ENCODE data around the gene ROBO1. TPM values are rescaled to one million over a fixed set of nuclear protein-coding genes. Genes with fewer than 3 reads are reported as not detected.

The ROBO1 gene
- total RNA-seq, 1 donor from 2014 or later, result 27.1 TPM

- intact Hi-C loops (cut with DNase I), result no loop called here
- Histone ChIP-seq H3K4me1 (no peaks in the 10 kb centered on the region), H3K9me3 (no peaks in the 10 kb centered on the region), H3K36me3 (no peaks in the 10 kb centered on the region), H3K27me3 (no peaks in the 10 kb centered on the region), H3K4me3 (no peak overlapping the region), H3K27ac (no peak overlapping the region)
- no peak for DNase-seq
- ATAC-seq, result no peak
- no peak for TF ChIP-seq CTCF (IDR thresholded peaks at IDR 0.05)
Measured at GRCh38 chr3:78969483-78969882, 798.3 kb downstream of the ROBO1 start.

- intact Hi-C loops (cut with DNase I), result no loop called here
- no peaks in the 10 kb centered on the region for H3K36me3 ChIP-seq
- ATAC-seq, result no peak
- no peaks in the 10 kb centered on the region for H3K4me1 ChIP-seq
- H3K27me3 ChIP-seq, result no peaks in the 10 kb centered on the region
- DNase-seq, result no peak
- no peak overlapping the region for H3K27ac ChIP-seq
- TF ChIP-seq CTCF (IDR thresholded peaks at IDR 0.05), result no peak
- no peak overlapping the region for H3K4me3 ChIP-seq
- H3K9me3 ChIP-seq, result no peaks in the 10 kb centered on the region
Measured at GRCh38 chr3:78967061-78967460, 800.7 kb downstream of the ROBO1 start.

GRCh38 chr3:78963771-78964170 lies 804.0 kb downstream of the ROBO1 start:
- H3K4me3 ChIP-seq, result no peak overlapping the region
- no peaks in the 10 kb centered on the region for H3K36me3 ChIP-seq
- TF ChIP-seq CTCF (IDR thresholded peaks at IDR 0.05), result no peak
- ATAC-seq, result no peak
- H3K4me1 ChIP-seq, result no peaks in the 10 kb centered on the region
- no peaks in the 10 kb centered on the region for H3K9me3 ChIP-seq
- intact Hi-C loops (cut with DNase I), result no loop called here
- H3K27ac ChIP-seq, result no peak overlapping the region
- H3K27me3 ChIP-seq, result no peaks in the 10 kb centered on the region
- no peak for DNase-seq

GRCh38 chr3:78957456-78957855 lies 810.3 kb downstream of the ROBO1 start:
- Histone ChIP-seq H3K36me3 (no peaks in the 10 kb centered on the region), H3K9me3 (no peaks in the 10 kb centered on the region), H3K4me3 (no peak overlapping the region), H3K4me1 (no peaks in the 10 kb centered on the region), H3K27me3 (no peaks in the 10 kb centered on the region), H3K27ac (no peak overlapping the region)
- DNase-seq (no peak), ATAC-seq (no peak)
- intact Hi-C loops (cut with DNase I), result no loop called here
- no peak for TF ChIP-seq CTCF (IDR thresholded peaks at IDR 0.05)

- intact Hi-C loops (cut with DNase I), result no loop called here
- no peak for TF ChIP-seq CTCF (IDR thresholded peaks at IDR 0.05)
- no peaks in the 10 kb centered on the region for H3K36me3 ChIP-seq
- ATAC-seq (peak; percentile 12), DNase-seq (no peak)
- H3K27ac ChIP-seq, result no peak overlapping the region
- no peaks in the 10 kb centered on the region for H3K9me3 ChIP-seq
- no peaks in the 10 kb centered on the region for H3K4me1 ChIP-seq
- H3K4me3 ChIP-seq, result no peak overlapping the region
- H3K27me3 ChIP-seq, result no peaks in the 10 kb centered on the region
Measured at GRCh38 chr3:78951342-78951945, 816.4 kb downstream of the ROBO1 start.

- intact Hi-C loops (cut with DNase I), result no loop called here
- no peak overlapping the region for H3K27ac ChIP-seq
- DNase-seq (no peak), ATAC-seq (peak; percentile 73)
- no peaks in the 10 kb centered on the region for H3K36me3 ChIP-seq
- no peaks in the 10 kb centered on the region for H3K9me3 ChIP-seq
- no peak overlapping the region for H3K4me3 ChIP-seq
- no peaks in the 10 kb centered on the region for H3K4me1 ChIP-seq
- no peaks in the 10 kb centered on the region for H3K27me3 ChIP-seq
- no peak for TF ChIP-seq CTCF (IDR thresholded peaks at IDR 0.05)
Measured at GRCh38 chr3:78941587-78941986, 826.2 kb downstream of the ROBO1 start.

Data from upper lobe of right lung (tissue), 1 donor.